ENCODE results near the gene XPO6. TPM values are rescaled to one million over a fixed set of nuclear protein-coding genes. Genes with fewer than 3 reads are reported as not detected.

Gene XPO6
- total RNA-seq, 1 donor, result 105 TPM

DNA sequence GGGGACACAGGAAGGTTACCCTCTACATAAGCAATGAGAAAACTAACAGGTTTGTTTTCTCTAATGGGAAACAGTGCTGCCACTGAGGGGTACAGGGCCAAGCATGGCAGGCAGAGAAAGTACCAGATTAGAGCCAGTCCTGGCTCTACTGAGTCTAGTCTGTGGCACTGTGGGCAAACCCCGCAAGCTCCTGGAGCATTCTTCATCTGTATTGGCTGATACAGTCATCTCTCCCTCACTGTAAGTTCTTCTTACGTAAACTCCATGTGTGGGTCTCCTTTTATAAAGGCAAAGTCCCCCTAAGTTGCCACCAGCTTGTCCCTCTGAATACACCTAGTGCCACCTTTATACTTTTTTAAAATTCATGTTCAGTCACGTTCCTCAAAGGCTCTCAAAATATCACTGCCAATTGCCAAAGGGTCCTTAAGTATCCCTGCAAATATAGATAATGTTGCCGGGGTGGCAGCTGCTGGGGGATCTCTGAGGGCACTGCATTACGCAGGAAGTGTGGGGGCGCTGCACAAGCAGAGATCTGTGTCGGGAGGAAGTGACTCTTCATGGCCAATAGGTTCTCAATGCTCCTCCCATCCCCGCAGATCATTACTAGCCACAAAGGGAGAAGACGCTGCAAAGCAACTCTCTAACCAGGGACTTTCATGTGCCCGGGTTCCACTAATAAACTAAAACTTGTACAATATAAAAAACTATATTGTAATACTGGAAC lies 18.8 kb downstream of the XPO6 start:
- TF ChIP-seq, protein P1, sequence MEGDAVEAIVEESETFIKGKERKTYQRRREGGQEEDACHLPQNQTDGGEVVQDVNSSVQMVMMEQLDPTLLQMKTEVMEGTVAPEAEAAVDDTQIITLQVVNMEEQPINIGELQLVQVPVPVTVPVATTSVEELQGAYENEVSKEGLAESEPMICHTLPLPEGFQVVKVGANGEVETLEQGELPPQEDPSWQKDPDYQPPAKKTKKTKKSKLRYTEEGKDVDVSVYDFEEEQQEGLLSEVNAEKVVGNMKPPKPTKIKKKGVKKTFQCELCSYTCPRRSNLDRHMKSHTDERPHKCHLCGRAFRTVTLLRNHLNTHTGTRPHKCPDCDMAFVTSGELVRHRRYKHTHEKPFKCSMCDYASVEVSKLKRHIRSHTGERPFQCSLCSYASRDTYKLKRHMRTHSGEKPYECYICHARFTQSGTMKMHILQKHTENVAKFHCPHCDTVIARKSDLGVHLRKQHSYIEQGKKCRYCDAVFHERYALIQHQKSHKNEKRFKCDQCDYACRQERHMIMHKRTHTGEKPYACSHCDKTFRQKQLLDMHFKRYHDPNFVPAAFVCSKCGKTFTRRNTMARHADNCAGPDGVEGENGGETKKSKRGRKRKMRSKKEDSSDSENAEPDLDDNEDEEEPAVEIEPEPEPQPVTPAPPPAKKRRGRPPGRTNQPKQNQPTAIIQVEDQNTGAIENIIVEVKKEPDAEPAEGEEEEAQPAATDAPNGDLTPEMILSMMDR (IDR thresholded peaks at IDR 0.05; ENCODE audit: insufficient read depth, low read depth, low read length), result no peak
- H3K4me3 ChIP-seq (ENCODE audit: low read depth, low read length), result no peak overlapping the region
- no peak for DNase-seq (ENCODE audit: low read depth)

DNA sequence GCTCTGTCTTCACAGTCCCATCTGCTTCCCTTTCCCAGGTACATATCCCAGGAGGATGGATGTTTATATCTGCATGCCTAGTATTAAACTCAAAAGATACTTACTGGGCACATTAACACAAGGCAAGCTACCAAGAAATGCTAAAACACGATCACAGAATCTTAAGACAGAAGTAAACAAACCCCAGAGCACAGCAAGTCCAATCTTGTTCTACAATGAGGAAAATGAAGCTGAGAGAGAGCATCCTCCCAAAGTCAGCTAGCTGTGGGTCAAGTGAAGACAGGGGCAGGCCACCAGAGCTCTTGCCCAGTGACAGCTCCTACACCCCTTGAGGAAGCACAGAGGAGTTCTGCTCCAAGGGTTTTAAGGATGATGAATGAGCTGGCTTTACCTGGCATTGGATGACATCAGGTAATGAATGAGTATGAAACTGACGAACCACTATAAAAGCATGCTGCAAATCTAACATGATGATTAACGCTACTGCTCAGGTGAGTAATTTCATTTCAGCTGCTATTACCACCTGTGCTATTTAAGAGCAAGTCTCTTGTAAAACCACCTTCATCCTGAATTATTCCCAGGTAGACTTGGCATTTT lies 20.3 kb downstream of the XPO6 start:
- TF ChIP-seq, protein P1 (IDR thresholded peaks at IDR 0.05; ENCODE audit: insufficient read depth, low read depth, low read length), result no peak
- H3K4me3 ChIP-seq (ENCODE audit: low read depth, low read length), result no peak overlapping the region
- DNase-seq (ENCODE audit: low read depth), result no peak

DNA sequence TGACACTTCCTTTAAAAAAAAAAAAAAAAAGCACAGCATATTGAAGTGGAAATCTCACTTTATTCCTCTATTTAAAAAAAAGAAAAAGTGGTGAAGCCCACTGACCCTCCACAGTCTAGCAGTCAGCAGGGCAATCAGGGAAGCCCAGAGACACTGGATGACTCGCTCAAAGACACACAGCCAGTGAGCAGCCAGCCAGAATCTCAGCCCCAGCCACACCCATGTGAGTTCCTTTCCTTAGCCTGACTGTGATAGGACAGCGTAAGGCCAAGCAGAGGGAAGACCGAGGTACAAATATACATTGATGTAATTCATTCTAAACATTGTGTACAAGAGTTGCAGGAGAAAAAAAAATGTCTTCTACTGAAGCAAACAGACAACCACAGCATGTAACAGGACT lies 22.5 kb downstream of the XPO6 start:
- DNase-seq (ENCODE audit: low read depth), result peak; percentile 46
- no peak overlapping the region for H3K4me3 ChIP-seq (ENCODE audit: low read depth, low read length)
- TF ChIP-seq, protein P1 (IDR thresholded peaks at IDR 0.05; ENCODE audit: insufficient read depth, low read depth, low read length), result no peak

DNA sequence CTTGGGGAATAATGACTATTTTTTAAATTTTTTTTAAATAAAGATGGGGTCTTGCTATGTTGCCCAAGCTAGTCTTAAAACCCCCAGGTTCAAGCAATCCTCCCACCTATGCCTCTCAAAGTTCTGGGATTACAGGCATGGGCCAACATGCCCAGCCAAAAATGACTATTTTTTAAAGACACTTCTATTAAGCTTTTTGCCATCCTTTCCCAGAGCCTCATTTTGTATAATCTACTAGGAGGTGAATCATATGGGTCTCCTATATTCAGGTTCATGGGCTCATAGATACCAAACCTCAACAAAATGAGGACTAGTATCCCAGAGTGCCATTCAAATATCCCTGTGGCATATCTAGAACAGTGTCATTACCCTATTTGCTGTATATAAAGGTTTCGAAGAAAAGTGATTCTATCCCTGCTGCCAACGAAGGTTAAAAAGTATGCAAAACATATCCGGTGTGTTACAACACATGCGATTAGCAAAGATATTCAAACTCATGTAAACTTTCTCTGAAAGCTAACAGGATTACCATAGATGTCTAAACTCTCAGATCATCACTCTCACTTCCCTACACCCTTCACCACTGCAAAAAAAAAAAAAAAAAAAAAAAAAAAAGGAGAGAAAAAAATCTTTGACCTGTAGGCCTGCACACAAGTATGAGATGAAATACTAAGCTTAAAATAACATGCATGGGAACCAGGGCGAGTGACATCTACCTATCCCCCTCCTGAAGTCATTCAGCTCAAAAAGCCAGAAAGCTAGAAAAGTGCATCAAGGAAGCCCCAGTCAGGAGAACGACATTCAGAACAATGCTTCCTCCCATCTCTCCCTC lies 23.5 kb downstream of the XPO6 start:
- TF ChIP-seq, protein P1 (IDR thresholded peaks at IDR 0.05; ENCODE audit: insufficient read depth, low read depth, low read length), result no peak
- DNase-seq (ENCODE audit: low read depth), result peak; percentile 86
- H3K4me3 ChIP-seq (ENCODE audit: low read depth, low read length), result peak overlapping the region; percentile 6

DNA sequence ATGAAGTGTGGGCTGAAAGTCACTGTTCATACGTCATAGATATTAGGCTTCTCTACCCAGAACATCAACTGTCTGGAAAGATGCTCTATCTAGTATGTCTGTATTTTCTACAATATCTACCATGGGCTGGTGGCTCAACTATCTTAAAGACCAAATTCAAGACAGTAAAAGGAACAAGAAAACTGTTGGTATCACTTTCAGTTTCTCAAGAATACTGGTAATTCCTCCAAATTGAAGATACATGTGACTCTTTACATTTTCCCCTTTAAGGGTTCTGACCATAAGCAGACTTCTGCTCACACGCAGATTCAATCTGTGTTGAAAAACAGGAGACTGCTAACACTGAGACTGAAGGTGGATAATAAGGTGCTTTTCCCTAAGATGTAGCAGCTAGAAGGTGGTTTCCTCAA lies 24.2 kb downstream of the XPO6 start:
- DNase-seq (ENCODE audit: low read depth), result peak; percentile 32
- TF ChIP-seq, protein P1 (IDR thresholded peaks at IDR 0.05; ENCODE audit: insufficient read depth, low read depth, low read length), result no peak
- H3K4me3 ChIP-seq (ENCODE audit: low read depth, low read length), result no peak overlapping the region

DNA sequence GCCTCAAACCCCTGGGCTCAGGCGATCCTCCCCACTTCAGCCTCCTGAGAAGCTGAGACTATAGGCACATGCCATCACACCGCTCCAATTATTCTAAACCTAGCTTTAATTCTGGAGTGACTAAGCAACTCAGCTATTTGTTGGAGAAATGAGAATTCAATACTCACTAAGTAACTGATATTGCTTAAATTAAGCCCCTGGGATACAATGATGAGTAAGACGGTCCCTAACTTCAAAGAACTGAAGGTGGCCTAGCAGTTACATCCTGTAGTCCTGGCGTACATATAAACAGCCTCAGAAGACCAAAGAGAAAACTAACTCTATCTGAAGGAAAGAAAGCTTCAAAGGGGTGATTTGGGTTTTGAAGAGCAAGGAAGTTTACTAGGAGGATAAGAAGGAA lies 25.0 kb downstream of the XPO6 start:
- DNase-seq (ENCODE audit: low read depth), result no peak
- H3K4me3 ChIP-seq (ENCODE audit: low read depth, low read length), result no peak overlapping the region
- TF ChIP-seq, protein P1 (IDR thresholded peaks at IDR 0.05; ENCODE audit: insufficient read depth, low read depth, low read length), result no peak

All from fibroblast of villous mesenchyme (primary cell).